Stimulated activated CD8-positive, alpha-beta memory T cell treated with anti-CD3 and anti-CD28 coated beads, Interleukin-4, amount 100 ng/mL, for 4 hours (primary cell): ENCODE data around the gene SV2B.

ENCODE experiments used
- DNase-seq, 2 donors: peaks; one replicate each; pipeline ENCODE4 v3.0.0-alpha.2; 2020; ENCODE audit warnings: low read depth in 2 of 2, low spot score in 1 of 2

SV2B gene

DNA sequence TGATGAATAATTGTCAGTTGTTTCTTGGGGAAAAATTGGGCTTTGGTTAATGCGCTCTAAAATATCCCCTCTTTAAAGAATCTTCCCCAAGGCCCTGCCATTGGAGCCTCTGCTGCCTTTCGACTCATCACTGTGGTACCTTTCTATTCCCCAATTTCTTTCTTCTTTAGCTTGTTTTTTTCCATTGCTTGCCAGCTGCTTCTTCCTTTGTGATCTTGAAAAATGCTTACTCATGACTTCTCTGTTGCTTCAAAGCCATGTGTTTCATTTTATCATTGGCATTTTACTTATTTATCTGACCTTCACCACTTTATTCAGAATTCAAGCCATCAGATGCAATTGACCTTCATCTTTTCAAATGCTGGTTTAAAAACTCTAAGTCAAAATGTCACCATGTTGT lies 84.4 kb downstream of the SV2B start:
- no peak for DNase-seq

DNA sequence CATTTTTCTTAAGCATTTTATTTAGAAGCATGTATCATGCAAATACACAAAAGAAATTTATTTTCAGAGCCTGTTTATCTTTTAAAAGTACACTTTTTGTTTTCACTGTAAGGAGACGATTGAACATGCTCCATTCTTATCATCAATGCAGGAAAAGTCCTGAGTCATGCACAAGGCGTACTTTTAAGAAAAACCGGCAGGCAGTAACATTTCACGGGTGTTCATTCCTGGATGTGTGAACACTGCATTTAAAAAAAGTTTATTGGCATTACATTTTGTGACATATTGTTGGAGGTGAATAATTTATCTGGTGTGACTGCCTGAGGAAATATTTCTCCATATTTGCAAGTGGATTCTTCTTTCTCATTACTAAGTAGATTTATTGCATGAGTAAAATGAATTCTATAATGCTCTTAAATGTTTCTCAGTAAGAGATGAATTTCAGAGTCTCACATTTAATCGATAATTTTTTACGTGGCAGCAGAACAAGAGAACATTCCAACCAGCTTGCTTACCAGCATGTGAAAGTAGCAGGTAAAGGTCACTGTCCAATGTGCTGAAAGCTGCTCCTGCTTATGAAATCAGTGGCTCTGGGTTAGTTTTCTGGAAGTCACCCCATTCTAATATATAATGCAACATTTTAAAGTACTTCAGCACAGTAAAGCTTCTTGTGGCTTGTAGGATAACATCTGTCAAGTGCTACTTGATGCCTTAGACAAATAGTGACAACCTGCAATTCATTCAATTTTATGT lies 87.0 kb downstream of the SV2B start:
- DNase-seq = no peak

DNA sequence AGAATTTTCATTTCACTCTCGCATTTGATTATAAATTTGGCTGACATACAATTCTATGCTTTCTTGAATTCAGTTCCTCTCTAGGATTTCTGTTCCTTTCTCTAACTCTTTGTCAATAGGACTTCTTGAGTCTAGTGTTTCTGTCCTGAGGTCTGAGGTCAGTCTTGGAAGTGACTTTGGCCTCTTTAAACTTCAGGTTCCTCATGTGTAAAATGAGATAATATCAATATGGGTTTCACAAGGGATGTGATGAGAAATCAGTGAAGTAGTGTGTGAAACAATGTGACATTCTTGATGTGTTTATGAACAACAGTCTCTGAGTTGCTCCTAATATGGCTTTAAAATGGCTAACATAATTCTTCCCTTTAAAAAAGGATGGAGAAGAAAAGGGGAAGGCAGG lies 92.2 kb downstream of the SV2B start:
- DNase-seq = no peak

DNA sequence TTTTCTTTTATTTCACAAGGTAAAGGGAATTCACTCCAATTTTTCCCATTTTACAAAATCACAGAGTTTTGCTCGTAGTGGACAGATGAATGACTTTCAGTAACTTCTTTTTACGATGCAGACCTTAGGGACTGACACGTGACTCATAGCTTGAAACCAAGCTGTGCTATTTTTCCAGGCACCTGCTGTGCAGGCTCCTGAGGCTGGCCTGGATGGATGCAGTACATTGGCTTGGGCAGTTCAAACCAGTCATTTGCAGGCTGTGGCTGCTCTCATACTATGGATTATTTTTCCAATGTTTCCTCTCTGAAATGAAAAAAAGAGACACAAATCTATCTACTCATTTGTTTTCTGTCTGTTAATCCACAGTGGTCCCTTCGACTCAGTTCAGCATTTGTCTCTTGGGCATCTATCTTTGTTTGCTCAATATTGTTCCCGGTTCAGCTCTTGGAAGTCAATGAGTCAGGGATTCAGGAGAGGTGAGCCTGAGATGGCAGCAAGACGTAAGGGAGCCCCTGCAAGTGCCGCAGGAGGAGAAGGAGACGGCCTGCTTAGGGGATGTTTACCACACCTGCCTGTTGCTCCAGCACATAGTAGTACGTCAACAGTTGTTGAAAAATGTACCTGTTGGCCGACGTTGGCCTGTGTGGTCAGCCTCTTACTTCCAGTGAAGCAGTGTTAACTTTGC lies 92.8 kb downstream of the SV2B start:
- DNase-seq = no peak

DNA sequence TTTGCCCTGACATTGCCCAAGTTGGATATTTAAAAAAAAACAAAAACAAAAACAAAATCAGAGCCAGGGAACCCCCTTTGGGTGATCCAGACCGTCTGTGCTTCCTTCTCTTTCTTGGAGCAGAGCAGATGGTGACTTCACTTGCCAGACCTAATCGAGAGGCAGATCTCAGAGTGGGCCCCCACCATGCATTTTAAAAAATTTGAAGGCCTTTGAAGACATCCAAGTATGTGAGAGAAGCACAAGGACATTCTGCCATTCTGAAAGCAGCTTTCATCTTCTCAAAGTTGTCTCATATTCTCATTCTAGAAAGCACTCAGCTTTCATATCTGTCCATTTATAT lies 93.3 kb downstream of the SV2B start:
- DNase-seq = no peak

DNA sequence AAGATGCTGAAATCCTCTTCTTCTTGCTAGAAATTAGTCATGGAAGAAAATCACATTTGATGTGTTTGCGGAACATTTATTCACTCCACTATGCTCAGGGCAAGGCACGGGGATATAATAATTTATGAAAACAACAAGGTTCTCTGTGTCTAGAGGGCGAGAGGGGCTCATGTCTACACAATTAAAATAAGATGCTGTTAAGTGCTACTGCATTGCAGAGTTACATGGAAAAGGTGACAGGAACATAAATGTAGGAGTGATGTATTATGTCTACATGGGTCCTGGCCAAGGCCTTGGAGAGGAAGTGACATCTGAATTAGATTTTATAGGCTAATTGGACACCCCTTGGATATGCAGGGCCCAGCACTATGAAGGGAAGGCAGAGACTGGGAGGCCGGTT lies 96.1 kb downstream of the SV2B start:
- DNase-seq = no peak

DNA sequence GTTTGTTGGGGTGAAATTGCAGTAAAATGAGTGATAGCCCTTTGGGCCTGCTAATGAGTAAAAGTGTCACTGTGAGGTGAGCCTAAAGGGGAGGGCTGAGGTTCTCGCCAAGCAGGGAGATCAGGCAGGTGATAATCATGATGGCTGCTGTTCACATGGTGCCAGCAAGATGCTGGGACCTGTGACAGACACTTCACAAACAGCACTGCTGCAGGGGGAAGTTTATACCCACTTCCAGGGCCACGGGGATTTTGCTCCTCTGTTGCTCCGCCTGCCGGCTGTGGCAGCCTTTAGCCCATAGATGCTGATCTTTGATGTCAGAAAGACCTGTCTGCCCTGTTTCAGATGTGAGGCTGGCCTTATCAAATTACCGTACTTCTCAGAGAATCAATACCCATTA lies 96.7 kb downstream of the SV2B start:
- DNase-seq = no peak

DNA sequence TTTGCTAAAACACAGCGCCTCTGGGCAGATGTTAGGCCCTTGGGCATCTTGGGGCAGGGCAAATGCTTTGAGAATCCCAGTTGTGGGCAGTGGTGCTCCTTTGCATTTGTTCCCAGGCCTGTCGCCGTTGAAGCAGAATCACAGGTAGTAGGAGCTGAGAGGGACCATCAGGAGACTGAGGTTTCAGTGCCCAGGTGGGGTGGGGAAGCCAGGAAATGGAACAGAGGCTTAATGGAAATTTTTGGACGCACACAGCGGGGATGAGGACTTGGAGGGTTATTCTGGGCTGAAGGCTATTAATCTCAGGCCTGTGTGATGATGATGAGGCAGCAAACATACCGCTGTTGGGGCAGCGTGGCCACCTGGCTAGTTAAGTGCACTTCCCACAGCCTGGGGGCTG lies 99.5 kb downstream of the SV2B start:
- no peak for DNase-seq

DNA sequence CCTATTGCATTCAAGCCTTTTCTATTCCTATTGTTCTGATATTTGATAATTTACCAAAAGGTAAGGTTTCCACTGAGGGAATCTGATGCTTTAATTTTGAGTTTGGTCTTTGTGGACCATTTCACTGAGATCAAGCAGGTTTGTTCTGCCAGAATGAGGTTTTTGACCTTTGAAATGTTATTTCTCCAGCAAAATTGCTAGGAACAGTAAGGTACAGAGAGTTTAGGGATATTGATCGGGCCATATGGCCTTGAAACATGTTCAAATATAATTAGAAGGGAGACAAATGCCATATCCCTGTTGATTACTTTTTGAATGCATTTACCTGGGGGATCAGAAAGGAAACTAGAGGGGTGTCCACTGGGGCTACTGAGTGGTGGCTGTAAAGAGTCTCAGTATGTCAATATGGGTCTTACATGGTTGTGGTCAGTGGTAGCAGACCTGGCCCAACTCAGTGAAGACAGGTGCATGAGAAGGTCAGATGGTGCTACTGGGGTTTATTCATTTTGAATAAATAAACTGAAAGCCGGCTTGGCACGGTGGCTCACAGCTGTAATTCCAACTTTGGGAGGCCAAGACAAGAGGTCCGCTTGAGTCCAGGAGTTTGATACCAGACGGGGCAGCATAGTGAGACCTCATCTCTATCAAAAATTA lies 100.2 kb downstream of the SV2B start:
- DNase-seq = no peak

DNA sequence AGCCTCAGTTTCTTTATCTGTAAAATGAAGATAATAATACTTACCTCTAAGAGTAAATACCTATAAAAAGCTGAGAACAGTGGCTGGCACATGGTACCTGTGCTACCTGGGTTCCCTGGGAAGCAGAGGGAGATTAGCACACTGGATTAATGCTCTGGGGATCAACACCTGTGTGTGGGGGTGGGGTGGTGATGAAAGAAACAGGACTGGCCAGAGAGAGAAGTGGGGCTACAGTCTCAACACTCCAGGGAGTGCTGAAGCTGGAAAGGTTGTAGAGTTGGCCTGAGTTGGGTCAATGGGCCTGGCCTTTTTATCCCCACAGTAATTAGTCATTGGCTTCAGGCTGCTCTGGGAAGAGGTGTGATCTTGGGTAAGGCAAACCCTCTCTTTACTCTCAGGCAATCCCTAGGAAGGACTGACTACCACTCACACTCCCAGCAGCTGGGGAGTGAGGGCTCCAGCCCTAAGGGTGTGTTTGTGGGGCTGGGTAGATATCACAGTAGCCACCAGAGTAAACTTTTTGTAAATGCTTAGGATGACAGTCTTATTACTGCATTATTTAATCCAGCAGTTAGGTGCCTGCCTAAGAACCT lies 102.5 kb downstream of the SV2B start:
- DNase-seq = no peak

DNA sequence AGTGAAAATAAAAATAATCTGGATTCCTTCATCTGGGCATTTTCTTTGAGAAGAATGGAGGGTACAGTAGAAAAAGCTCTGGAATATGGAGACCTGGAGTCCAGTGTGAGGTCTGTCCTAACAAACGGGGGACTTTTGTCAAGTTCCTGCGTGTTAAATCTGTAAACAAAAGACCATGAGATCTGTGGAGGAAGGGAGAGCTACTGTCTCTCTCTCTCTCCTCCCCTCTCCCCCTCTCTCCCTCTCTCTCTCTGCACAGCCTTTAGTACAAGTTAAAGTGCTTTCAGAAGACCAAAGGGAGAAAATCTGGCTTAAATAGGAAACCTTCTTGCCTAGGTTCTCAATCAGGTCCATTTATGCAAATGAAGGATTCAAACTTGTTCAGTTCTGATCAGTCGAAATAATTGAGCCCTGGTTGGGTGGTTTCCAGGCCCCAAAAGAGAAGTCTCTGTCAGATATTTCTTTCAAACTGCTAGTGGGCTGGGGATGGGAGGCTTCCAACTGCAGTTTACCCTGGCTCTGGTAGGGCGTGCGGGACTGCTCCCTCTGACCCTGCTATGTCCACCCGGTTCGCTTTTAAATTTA lies 103.7 kb downstream of the SV2B start:
- DNase-seq = no peak

DNA sequence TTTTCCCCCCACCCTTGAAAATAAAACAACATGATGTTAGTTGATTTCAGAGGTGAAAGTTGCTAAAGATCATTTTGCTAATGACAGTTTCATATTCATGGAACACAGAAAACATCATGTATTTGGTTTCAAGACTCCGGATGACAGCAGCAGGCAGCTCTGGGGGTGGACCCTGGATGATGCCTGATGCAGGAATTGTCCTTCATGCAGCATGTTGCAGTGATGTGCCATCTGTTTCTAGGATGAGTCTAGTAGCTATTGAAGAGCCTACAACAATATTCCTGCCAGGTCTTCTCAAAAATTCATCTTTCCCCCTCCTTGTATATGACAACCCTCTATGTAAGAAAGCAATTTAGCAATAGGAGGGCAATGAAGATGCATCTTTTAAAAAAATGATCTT lies 108.3 kb downstream of the SV2B start:
- no peak for DNase-seq

DNA sequence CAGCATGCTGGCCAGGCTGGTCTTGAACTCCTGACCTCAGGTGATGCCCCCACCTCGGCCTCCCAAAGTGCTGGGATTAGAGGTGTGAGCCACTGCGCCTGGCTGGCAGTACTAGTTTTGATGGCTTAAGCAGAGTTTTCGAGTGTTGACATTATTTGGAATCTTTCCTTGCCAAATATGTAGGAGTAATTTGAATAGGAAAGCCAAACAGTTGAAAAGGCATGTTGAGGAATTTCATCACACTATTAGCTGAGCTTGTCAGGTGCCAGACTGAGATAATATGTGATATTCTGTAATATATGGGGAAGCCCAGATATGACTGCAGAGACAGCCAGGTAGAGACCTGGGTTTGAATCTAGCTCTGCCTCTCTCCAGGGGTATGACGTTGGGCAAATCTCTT lies 109.3 kb downstream of the SV2B start:
- no peak for DNase-seq

DNA sequence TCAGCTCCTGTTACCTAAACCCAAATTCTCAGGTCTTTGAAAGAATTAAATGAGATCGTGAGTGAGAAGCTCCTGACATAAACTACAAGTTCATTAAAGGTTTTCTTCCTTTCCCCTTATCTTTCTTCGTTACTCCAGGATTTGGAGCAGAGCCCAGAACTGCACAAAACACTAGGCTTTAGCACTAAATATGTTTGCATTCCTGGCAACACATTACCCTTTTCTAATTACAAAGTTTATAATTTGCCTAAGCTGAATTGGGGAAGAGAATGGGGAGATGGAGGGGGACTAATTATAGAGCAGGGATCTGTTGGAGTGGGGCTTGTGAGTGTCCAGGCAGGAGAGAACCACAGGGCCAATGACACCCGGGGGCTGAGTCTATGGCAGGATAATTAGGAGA lies 109.7 kb downstream of the SV2B start:
- no peak for DNase-seq

DNA sequence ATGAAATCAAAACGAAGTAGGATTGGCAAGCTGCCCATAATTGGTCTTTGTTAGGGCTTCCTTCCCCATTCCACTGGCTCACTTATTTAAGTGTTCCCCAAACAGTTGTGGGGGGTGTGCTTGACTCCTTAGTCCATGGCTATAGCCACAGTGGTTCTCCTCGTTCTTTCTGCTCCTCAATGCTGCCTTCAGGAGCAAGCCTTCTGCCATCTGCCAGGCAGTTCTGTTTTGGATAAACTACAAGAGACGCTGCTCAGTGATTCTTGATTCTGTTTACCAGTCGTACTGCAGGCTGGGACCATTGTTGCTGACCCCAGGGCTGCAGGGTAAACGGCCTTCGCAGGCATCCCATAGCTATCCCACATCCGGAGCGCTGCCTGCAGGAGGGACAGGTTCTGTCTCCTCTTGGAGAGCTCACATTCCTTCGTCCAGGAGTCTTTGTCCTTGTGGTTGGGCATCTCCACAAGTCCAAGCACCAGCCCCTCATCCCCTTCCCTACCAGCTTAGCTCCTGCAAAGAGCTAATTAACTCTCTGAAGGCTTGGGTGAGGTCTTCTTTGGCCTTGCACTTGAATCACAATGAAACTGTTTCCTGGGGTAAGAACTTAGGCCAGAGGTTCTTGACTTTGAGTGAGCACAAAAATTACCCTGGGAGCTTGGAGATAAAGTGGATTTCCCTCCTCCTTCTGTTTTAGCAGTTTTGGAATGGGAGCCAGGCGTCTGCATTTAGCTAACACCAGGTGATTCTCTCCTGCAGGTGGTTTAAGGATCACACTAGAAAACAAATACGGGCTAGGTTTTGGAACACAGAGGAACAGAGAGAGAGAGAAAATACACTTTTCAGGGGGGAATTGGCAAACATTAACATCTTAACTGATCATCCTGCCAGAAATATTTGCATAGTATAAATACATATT lies 114.9 kb downstream of the SV2B start:
- DNase-seq = no peak

DNA sequence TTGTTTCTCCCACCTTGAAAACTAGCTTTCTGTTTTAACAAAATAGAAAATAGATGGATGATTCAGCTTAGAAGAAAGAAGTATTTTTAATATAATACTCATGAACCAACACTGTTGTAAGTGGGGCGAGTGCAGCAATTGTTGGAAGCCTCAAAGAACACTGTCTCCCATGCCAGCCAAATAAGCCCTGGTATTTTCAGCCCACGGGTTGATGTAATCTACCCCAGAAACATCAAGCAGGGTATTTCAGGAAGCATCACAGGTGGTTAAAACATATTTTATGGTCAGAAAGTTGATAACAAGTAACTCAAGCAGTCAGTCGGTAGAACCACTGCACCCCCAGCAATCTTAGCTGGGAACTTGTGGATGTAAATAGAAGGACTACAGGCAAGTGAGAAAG lies 115.9 kb downstream of the SV2B start:
- no peak for DNase-seq

DNA sequence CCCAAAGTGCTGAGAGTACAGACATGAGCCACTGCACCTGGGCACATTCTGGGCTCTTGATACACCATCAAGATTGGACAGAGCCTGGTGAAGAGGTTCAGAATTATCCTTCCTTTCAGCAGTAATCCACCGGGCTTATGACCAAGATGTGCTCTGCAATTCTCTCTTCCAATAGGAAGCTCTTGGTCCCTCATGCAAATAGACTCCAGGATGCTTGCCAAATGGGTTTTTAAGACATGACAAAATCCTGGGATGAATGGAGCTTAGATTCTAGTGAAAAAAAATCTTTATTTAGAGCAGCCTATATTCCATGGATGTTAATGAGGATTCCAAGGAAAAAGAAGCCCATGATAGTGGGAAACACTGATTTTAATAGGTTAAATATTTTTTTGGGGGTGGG lies 119.1 kb downstream of the SV2B start:
- DNase-seq = no peak

DNA sequence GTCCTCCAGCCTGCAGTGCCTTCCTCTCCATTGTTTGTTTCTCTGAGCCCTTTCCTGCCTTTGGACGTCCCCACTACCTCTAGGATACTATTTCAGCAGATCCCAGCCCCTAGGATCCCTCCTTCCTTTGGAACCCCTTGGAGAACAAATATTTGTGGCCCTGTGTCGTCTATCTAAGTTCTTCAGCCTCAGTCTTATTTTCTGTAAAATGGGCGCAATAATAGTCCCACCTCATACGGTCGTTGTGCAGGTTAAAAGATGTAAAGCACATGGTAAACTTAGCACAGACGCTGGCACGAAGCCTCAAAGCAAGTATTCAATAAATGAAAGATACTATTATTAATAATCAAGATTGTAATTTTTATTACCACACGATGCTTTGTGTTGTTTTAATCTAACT lies 122.0 kb downstream of the SV2B start:
- DNase-seq = no peak

DNA sequence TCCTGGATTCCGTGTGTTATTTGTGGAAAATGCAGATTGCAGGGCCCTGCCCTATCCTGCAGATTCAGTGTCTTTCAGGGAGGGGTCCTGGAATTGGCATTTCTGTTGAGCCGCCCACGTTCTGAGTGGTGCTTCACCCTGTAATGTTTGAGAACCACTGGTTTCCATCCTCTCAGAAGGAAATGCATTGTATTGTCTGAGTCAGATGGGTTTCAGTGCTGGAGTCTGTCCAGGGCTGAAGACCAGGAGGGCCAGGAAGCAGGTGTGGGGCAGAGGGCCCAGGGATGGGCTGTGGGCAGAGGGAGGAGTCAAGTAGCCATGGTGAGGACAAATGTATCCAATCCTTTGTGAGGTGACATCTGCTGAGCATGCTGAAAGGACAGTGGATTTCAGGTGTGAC lies 123.8 kb downstream of the SV2B start:
- no peak for DNase-seq

DNA sequence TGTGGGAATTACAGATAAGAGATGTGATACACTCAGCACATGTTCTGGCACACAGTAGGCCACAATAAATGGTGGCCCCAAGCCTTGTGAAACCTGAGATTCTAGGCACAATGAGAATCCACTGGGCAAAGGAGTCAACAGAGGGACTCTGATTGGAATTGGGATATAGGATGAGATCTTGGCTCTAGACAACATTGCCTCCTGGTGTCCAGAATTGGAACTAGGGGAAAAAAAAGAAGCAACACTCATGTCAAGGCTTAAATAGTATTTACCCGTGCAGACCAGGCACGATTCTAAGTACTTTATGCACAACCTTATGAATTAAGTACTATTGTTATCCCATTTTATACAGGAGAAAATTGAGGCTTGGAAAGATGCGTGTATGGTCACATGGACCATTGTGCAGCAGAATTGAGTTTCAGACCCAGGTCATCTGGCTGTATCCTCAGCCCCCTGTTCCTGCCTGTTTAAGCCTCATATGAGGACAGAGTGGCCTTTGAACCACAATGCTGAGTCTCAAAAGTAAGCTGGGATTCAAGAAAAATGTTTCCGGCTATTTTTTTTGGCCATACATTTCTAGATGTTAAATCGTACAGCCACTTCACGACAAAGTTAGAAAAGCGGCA lies 124.8 kb downstream of the SV2B start:
- DNase-seq = no peak
